GM19324 (cell line): Measurements from ENCODE around the gene ENOX1.
"Not testable (repeated sequence)": the region's sequence is repeated elsewhere in the genome, so short reads cannot be mapped to it uniquely, and the experiment has no call there.

ENCODE experiments used
- ATAC-seq: cut with Tn5 transposase; IDR thresholded peaks from one replicate; pipeline ENCODE4 v1.9.1; 2021; ENCODE audit warnings: mild to moderate bottlenecking, moderate library complexity; ENCODE audit not compliant: unreplicated experiment, low FRiP score

Gene ENOX1

DNA sequence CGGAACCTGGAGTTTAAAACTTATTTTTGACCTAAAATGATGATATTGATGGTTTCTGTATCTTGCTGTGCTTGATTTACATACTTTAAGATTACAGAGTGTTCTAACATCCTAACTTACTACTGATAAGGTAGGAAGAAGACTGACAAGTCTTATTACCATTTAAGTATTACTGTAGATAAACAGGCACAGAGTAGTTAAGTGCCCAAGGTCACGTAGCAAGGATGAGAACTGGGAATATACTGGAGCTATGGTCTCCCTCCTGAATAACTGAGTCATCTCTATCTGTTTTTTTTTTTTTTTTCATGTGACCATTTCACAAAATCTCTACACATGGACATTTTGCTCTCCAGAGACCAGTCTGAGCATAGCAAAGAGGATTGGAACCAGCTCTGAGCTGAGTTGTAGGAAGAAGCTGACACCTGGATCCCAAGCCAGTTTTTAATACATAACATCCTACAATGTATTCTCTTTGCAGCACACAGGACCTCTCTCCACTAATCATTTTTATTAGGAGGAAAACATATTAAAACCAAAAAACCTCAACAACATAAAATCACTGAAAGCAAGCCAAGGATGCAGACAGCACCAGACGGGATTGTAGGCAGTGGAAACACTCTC lies 589.9 kb downstream of the ENOX1 start:
- ATAC-seq = no peak

DNA sequence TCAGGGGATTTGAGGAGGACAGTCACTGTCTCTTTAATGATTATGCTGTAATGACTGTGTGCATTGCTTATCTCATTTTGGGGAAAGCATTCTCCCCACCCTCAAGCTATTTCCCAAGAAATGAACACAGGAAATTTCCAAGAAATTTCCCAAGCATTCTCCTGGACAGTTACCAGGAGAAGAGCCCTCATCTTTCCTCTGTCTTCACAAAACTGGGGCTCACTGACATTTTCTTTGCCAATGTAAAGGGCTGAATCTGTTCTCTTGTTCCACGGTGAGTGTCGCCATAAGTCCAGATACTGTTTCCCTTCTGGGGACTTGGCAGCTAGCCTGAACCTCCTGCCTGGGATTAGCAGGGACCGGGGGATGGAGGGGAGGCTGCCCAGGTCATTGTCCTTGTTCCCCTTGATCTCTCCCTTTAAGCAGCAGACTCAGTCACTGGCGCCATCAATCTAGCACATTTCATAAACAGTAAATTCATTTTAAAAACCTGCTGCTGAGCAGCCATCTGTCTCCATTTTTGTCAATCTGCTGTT lies 590.6 kb downstream of the ENOX1 start:
- no peak for ATAC-seq

DNA sequence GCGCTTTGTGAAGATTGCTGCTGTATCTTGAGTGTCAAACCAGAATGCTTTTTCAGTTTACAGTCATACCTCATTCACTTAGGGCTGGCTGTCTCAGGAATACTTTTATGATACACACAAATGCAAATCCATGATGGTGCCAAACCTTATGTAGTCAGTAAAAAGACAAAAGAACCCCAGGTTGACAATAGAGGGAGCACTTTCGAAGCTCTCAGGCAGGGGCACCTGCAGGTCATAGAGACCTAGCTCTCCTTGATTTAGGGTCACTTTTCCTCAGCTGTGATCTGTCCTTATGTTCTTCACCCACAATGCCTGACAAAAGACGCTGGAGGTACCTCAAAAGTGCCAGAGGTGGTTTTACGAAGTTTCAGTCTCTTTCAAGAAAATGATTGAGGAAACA lies 591.2 kb downstream of the ENOX1 start:
- ATAC-seq = no peak

DNA sequence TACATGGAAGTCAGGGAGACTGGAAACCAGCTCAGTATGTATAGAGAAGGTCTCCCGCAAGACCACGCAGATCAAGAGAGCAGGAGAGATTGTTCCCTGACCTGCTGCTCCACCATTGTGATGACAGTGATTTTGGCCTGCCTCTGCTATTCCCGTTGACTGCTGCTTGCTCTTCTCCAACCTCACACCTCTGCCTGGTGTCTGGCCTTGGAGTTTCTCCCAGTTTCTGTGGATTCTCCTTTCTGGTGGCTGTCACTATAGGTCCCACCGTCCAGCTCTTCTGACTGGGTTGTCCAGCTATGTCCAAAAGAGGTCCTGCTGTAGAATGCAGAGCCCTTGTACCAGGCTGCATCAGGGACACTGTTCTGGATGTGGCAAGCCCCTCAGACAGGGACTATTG lies 591.7 kb downstream of the ENOX1 start:
- ATAC-seq = no peak

- ATAC-seq = no peak
Observed at GRCh38 chr13:43193789-43194420, 592.9 kb downstream of the ENOX1 start.

DNA sequence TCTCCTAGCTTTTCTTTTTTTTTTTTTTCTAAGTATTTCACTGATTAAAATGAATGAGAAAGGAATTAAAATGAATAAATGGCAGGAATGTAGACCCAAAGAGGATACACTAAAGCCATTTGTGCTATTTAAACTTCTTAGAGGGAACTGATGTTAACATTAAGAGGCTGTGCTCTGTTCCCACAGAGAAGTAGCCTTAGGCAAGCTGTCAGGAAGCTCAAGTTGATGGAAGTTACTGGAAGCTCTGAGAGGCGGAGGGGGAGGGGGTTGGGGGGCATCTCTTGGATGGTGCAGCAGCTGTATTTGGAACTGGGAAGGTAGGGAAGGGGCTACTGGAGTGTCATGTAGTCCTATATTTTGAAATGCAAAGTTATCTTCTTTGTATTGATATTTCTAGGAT lies 595.2 kb downstream of the ENOX1 start:
- ATAC-seq = no peak

DNA sequence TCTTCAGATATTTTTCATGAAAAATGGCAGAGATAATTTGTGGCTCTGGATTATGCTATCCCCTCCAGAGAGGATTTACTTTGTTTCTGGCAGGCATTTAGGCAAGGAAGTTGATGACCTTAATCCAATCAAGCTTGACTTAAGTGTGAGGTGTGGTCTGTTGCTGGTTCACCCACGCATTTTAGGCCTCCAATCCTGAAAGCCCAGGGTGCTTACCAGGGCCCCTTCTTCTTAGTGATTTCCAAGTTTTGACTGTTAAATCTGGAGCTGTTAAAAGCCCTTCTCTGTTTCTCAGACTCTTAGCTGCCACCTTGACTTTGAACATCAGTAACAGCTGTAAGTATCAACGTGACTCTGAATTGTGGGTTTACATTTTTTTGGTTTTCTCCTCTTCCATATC lies 601.5 kb downstream of the ENOX1 start:
- ATAC-seq = no peak

- no peak for ATAC-seq
Observed at GRCh38 chr13:43180837-43181236, 605.9 kb downstream of the ENOX1 start.

- no peak for ATAC-seq
Observed at GRCh38 chr13:43180036-43180660, 606.6 kb downstream of the ENOX1 start.

- ATAC-seq = no peak
Observed at GRCh38 chr13:43171489-43171888, 615.3 kb downstream of the ENOX1 start.

DNA sequence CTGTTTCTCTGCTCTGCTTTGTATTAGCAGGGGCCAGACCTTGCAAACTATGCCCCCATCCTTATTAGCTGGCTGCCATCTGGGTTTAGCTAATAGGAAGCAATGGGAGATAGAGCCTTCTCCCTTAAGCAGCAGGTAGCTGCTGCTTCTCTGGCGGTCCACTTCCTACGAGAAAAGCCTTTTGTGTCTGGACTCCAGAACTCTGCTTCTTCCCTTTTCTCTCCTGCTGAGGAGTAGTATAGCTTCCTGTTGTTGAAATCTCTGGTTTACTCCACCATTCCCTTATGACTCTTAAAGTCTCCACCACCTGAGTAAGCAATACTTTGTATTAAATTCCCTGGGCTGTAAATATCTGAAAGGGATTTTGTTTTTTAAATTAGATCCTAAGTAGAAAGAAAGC lies 616.3 kb downstream of the ENOX1 start:
- ATAC-seq = no peak

DNA sequence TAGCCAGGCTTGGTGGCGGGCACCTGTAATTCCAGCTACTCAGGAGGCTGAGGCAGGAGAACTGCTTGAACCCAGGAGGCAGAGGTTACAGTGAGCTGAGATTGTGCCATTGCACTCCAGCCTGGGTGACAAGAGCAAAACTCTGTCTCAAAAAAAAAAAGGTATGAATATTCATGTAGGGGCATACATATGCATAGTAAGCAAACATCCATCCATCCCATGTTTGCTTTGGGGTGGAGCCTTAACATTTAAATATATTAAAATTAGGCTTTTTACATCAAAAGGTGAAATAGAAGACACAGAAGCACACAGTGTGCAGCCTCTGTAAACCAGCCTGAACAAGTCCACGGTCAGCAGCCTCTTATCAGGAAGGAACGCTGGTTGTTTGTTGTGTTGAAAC lies 618.3 kb downstream of the ENOX1 start:
- ATAC-seq = not testable (repeated sequence)

GRCh38 chr13:43167731-43168130 lies 619.0 kb downstream of the ENOX1 start:
- no peak for ATAC-seq

- ATAC-seq = no peak
Observed at GRCh38 chr13:43166644-43167457, 619.9 kb downstream of the ENOX1 start.
